HG03064 (cell line): ENCODE results near the gene MAN1A1.
"Not testable (repeated sequence)": the region's sequence is repeated elsewhere in the genome, so short reads cannot be mapped to it uniquely, and the experiment has no call there.

Experiments
- ATAC-seq: cut with Tn5 transposase; IDR thresholded peaks from one replicate; pipeline ENCODE4 v1.9.1; 2021; ENCODE audit warnings: low read depth; ENCODE audit not compliant: unreplicated experiment

The MAN1A1 gene

DNA sequence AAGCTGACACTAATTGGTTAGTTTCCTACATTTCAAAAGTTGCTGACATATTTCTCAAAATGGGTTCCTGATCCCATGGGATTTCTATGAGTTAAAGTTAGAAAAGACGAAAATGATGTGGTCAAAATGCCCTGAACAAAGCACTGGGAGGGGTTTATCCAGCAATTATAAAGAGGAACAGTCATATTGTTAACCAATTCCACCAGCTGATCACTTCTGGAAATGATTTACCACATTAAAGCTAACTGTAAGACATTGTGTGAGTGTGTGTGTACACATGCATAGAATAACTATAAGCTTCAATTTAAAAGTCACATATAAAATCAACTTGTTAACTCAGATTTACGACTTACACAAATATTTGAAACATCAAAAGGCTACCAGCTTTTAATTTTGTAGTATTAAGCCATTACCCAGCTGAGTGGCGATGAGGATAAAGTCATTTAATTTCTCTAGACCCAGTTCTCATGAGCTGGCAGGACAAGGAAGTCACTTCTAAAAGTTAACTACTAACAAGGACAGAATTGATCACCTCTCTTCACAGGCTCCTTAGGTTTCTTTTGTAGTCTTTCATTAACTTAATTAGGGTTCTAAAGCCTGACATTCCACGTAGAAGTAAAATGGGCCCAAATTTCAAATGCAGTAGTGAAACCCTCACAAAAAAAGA lies 40.4 kb downstream of the MAN1A1 start:
- ATAC-seq, result no peak

DNA sequence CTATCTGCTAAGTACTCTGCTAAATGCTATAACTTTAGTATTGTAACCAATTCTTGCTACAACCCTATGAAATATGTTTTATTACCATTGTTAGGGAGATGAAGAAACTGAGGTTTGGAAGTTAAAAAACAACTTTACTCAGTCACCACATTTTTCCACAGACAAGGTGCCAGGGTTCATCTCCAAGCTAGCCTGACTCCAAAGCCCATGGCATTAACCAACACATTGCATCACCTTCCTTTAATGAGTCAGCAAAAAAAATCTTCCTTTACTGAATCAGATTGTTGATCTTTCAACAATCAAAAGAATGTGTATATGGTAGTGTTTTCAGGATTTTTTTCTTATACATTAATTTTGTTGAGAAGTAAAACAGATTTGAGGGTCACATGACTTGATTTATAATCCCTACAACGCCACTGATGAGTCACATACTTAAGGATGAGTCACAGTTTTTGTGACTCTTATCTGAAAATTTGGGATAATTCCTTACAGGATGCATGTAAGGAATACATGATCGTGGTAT lies 41.5 kb downstream of the MAN1A1 start:
- ATAC-seq, result no peak

DNA sequence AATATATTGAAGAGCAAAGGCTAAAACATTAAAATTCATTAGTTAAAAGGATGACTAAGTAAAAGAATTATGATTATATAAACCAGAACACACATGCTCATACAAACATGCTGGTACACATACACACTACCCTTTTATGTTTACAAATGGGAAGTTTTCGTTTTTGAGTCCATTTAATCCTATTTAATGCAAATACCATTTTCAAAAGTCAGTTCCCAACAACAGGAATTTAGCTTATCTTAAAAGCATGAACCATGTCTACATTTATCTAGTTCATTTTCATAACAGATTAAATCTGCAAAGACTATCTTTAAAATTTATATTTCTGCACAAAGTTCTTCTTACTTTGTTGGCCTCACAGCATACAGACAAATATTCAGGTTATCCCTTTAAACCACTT lies 42.5 kb downstream of the MAN1A1 start:
- no peak for ATAC-seq

DNA sequence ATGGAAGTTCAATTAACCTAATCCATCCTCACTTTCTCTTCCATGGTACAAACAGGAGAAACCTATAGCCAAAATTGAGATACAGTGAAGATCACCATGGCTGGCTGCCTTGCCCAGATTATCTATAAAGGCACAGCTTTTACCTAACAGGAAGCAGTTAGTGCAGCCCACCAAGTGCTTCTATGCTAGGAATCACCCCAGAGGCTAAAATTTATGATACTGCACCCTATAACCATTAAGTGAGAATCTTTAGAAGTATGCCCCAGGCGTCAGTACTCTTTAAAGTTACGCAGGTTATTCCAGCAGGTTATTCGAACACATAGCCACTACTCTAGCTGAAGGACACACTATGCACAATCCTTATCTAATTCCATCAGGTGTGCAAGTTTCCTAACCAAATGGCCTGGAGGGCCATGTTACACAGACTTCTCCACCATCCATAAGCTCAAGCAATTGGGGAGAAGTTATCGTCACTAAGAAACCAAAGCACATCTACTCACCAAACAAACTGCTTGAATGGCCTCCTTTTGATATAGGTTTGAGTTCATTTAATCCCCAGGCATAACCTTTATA lies 43.1 kb downstream of the MAN1A1 start:
- no peak for ATAC-seq

DNA sequence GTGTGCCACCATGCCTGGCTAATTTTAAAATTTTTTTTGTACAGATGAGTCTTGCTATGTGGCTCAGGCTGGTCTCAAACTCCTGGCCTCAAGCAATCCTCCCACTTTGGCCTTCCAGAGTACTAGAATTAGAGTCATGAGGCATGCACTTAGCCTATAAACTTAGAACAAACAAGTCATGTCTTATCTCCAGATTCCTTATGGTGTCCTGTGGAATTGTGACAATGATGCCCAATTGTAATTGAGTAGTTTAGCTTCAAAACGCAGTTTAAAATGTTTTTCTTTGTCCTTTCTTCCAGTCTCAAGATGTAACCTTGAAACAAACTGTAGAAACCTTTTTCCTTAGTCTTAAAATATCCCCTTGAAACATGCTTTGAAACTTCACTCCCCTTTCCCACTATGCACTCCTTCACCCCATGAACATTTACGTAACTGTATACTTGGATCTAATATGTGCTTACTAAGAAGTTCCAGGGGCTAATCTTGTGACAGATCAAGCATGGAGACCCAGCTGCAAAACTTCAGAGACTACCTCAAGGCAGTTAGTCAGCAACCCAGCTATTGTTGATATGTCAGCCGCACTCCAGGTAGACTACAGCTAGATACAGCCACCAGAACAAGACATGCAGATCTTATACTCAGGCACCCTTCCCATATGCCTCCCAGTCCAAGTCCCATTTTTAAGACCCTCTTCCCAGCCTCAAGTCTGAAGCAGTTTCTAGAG lies 46.2 kb downstream of the MAN1A1 start:
- ATAC-seq, result no peak

DNA sequence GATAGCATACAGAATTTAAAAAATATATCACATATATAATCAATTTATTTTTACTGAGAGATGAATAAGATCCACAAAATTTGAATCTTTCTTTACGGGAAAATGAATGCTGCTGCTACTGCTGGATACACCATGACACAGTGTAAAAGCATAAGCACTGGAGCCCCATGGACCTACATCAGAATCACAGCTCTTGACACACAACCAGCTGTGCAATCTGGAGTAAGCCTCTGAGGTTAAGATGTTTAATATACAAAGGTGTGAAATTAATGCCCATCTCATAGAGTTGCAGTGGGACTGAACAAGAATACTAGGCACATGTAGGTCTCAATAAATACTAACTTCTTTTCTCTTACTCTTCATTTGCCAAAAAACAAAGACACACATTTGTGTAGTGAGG lies 48.1 kb downstream of the MAN1A1 start:
- ATAC-seq, result no peak

DNA sequence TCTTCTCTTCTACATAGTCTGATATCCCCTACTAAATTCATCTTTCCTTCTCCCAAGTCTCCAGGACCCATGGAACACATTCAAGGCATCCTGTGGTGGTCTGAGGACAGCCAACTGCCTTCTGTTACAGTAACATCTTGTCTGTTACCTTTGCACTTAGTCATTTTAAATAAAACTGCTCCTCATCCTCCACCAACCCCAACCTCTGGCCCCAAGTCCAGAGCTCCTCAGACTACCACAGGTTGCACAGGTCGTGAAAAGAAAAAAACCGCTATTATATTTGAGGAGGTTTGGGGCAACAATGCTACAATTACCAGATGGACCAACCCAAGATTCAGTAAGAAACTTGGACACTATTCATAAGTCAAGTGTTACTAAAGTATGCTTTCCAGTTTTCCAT lies 49.9 kb downstream of the MAN1A1 start:
- ATAC-seq, result no peak

DNA sequence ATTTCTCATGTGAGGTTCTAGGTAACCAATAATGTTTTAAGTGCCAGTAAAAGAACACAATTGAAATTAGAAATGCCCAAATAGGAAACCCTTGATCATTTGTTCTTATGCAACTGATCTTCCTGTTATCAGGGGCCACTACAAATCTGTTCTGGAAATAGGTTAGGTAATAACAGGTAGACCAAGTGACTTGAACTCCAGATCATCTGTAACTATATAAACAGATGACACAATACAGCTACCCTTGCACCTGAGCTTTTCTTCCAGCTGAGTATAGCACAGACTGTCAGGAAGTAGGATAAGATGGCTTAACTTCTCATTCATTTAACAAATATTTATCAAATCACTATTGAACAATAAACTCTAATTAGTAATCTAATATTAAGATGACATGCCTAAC lies 52.5 kb downstream of the MAN1A1 start:
- ATAC-seq, result no peak

DNA sequence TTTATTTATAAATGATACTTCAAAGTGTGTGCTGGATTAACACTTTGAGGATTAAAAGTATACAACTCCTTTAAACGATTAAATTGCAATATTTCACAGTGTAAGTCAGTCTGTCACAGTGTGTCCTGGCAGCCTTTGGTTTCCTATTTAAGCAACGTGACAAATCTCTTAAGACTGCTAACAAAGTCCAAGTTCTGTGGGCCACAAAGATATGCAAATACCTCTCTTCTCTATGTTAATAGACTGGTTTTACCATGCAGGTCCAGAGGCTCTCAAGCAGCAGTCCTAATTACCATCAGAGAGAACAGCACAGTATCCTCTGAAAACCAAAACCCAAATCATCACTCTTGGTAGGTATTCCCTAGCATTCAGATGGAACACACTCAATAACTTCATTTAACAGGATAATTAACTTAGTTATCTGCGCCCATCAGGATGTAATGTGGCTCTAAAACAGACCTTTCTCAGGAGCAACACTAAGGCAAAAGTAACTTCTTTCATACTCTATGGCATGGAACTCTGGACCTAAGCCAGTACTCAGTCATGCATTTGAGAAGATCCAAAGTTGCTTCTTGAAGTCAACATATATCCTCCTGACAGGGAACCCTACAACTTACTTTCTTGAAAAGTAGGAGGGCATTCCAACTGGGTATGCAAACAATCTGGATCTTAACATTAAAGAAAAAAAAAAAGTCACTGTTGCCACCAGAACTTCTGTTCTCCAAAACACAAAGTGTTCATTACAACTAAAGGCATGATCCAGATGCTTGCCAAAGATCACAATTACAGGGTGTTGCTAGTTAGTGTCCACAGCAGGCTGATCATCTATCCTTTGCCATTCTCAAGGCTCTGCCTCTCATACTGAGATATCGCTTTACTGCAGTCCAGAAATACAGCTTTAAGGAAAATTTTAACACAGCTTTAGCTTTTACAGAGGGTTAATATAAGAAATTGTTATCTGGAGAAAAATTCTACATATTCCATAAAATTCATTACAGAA lies 53.2 kb downstream of the MAN1A1 start:
- ATAC-seq, result no peak

DNA sequence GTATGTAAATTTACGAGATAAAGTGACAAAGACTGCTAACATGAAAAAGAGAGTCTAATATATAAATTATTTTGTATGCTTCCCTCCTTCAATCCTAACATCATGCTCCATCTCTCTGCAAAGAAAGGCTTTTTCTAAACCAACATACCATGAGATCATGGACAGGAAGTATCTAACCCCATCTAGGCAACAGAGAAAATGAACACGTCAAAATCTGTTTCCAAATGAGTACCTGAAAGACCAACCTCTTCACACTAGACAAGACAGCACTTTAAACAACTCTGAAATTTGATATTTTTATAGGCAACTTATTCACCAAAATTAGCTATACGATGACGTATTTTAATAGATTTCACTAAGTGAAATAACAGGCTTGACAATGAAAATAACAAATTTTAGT lies 54.6 kb downstream of the MAN1A1 start:
- peak; percentile 92 for ATAC-seq

DNA sequence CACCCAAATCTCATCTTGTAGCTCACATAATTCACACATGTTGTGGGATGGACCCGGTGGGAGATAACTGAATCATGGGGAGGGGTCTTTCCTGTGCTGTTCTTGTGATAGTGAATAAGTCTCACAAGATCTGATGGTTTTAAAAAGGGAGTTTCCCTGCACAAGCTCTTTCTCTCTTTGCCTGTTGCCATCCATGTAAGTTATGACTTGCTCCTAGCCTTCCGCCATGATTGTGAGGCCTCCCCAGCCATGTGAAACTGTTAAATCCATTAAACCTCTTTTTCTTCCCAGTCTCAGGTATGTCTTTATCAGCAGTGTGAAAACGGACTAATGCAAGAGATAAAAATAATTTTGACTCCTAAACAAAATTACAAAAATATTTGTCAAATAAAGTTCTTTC lies 58.5 kb downstream of the MAN1A1 start:
- ATAC-seq, result not testable (repeated sequence)

DNA sequence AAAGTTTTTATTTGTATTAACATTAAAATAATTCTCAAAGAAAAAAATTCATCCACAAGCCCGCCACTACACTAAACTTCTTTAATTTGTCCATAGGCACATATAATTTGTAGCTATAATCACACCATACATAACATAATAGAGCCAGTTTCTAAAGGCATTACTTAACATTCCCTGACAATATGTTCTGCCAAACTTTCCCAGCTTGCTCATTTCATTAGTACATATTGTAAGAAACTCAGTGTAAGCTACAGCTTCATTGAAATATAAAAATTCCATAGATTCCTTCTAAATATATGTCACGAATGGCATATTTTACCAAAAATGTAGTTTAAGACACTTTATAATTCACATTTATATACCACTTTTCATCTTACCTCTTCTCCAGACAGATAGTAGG lies 59.3 kb downstream of the MAN1A1 start:
- no peak for ATAC-seq

DNA sequence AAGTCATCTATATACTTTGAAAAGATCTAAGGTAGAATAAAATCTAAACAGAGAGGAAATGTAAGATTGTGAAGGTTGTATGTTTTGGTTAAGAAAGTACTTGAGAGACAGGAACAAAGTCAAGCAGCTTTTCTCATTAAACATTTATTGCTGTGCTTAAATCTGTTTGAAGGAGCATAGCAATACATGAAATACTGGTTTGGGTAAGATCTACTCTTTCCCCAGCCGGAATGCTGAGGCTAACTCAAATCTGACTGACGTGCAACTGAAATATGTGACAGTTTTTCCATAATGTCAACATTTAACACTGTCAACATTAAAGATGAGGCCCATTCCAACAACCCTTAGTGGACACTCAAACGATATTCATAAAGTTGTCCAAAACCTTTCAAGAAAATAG lies 59.9 kb downstream of the MAN1A1 start:
- ATAC-seq, result no peak

DNA sequence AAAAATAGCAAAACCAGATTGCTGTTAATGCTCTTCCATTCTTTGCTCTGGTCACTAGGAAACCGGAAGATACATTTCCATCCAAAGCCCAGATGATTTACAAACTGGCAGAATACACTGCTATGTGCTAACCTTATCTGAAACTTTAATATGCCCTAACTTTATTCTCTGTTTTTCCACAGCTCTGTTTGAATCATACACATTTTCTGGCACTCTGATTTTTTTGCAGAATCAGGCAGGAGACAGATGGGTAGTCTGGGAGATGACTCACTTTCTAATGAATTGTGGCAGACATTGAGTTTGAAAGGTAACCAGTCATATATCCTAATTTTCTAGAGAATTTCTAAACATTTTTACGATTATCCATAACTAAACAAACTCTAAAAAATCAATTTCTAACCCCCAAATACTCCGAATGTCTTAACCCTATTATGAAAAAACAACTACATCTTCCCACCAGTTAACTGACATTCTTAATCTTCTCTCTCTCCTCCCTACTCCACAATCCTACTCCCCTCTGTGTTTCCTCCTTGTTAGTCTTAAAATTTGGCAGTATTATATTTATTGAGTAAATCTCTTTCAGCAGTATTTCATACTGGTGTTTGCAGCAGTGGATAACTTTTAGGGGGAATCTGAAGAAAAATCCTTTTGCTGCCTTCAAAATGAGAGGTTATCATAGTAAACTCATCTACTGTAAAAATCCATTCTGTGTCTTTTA lies 63.5 kb downstream of the MAN1A1 start:
- no peak for ATAC-seq

DNA sequence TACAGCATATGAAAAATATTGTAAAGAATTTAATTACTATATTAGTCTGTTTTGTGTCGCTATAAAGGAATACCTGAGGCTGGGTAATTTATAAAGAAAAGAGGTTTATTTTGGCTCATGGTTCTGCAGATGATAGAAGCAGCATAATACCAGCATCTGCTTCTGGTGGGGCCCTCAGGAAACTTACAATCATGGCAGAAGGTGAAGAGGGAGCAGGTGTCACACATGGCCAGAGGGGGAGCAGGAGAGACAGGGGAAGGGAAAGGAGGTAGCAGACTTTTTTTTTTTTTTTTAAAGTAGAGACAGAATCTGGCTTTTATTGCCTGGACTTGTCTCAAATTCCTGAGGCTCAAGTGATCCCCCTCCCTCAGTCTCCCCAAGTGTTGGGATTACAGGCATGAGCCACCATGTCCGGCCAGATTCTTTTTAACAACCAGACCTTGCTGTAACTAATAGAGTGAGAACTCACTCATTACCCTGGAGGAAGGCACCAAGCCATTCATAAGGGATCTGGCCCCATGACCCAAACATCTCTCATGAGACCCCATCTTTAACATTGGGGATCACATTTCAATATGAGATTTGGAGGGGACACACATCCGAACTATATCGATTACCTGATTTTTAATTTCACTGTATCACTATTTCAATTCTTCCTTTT lies 64.6 kb downstream of the MAN1A1 start:
- ATAC-seq, result no peak

DNA sequence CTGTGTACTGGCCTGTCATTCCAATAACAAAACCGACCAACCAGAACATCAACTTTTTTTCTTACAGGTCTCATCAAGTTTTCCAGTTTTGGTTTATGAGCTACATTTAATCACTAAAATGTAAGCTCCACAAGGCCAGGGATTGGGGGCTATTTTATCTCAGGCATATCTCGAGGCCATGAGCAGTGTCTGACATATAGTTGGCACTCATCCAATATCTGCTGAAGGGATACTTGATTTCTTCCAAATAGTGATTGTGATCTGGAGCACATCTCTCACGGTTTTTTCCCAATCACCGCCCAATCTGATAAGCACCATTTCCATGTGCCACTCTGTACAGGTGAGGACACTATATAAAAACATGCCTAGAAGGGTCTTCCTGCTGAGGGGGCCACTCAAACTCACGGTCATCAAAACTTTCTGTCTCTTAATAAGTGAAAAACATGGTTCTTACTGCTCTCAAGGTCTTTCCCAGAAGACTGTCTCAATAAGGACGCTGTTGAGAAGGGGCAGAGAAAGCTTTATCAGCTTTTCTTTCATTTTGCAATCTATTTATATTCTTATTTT lies 65.5 kb downstream of the MAN1A1 start:
- no peak for ATAC-seq

DNA sequence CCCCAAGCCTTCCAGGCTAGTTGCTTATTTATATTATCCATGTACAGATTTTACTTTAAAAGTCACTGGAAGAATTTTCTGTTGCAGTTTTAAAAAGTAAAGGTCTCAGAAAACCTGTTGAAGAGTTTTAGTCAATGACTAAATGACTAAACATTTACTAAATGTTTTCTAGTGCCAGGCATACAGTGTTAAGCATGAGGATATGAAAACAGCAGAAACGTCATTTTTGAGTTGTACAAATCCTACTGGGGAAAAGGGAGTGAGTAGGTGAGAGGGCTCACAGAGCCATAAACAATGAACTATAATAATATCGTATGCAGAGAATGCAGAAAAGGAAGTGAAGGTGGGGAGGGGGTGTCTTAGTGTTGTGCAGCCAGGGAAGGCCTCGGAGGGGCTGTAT lies 66.3 kb downstream of the MAN1A1 start:
- ATAC-seq, result no peak

DNA sequence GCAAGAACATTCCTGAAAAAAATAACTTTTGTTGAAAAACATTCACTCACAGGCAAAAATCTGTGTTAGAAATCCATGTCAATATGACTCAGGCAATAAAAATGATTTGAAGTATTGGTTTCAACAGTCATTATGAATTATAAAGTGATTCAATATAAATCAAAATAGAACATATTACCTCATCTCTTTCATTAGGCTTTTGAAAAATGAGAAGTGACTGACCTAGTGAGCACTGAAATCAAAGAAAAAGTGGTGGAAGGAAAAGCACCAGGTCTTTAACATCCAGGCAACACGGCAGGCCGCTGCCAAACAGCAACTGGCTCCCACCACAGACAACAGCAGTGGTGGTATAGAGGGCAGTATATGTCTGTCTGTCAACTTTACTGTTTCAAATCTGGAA lies 68.9 kb downstream of the MAN1A1 start:
- no peak for ATAC-seq

DNA sequence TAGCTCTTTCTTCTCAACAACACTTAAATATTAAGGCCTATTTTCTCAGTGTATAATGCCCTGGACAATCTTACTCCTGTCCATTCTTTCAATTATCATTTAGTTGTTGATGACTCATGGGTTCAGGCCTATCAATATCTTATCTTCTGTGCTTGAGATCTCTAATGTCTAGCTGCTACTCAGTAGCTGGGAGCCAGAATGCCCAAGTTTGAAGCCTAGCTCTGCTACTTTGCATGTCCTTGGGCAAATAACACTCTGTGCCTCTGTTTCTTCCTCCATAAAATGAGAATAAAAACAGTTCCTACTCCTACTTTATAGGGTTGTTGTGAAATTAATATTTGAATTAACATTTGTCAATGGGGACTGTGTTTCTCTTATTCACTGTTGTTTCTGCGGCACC lies 69.5 kb downstream of the MAN1A1 start:
- ATAC-seq, result no peak
